ENCODE data around the gene KIAA1671.

The KIAA1671 gene

GRCh38 chr22:25166266-25167040 is 213.9 kb downstream of the KIAA1671 start:
- in situ Hi-C loops (cut with HindIII; ENCODE audit: low sequenced_read_pairs): no loop called here
- H3K4me3 ChIP-seq (ENCODE audit: low read depth, low read length): no peak overlapping the region
- no peak for DNase-seq (ENCODE audit: low read depth, low spot score)
- TF ChIP-seq, protein P1, sequence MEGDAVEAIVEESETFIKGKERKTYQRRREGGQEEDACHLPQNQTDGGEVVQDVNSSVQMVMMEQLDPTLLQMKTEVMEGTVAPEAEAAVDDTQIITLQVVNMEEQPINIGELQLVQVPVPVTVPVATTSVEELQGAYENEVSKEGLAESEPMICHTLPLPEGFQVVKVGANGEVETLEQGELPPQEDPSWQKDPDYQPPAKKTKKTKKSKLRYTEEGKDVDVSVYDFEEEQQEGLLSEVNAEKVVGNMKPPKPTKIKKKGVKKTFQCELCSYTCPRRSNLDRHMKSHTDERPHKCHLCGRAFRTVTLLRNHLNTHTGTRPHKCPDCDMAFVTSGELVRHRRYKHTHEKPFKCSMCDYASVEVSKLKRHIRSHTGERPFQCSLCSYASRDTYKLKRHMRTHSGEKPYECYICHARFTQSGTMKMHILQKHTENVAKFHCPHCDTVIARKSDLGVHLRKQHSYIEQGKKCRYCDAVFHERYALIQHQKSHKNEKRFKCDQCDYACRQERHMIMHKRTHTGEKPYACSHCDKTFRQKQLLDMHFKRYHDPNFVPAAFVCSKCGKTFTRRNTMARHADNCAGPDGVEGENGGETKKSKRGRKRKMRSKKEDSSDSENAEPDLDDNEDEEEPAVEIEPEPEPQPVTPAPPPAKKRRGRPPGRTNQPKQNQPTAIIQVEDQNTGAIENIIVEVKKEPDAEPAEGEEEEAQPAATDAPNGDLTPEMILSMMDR (IDR thresholded peaks at IDR 0.05; ENCODE audit: low read depth, low read length): no peak

- TF ChIP-seq, protein P1 (IDR thresholded peaks at IDR 0.05; ENCODE audit: low read depth, low read length): no peak
- H3K4me3 ChIP-seq (ENCODE audit: low read depth, low read length): no peak overlapping the region
- DNase-seq (ENCODE audit: low read depth, low spot score): no peak
- in situ Hi-C loops (cut with HindIII; ENCODE audit: low sequenced_read_pairs): no loop called here
Observed at GRCh38 chr22:25167082-25167481, 214.6 kb downstream of the KIAA1671 start.

- TF ChIP-seq, protein P1 (IDR thresholded peaks at IDR 0.05; ENCODE audit: low read depth, low read length): no peak
- in situ Hi-C loops (cut with HindIII; ENCODE audit: low sequenced_read_pairs): no loop called here
- H3K4me3 ChIP-seq (ENCODE audit: low read depth, low read length): no peak overlapping the region
- no peak for DNase-seq (ENCODE audit: low read depth, low spot score)
Observed at GRCh38 chr22:25167834-25168601, 215.5 kb downstream of the KIAA1671 start.

DNA sequence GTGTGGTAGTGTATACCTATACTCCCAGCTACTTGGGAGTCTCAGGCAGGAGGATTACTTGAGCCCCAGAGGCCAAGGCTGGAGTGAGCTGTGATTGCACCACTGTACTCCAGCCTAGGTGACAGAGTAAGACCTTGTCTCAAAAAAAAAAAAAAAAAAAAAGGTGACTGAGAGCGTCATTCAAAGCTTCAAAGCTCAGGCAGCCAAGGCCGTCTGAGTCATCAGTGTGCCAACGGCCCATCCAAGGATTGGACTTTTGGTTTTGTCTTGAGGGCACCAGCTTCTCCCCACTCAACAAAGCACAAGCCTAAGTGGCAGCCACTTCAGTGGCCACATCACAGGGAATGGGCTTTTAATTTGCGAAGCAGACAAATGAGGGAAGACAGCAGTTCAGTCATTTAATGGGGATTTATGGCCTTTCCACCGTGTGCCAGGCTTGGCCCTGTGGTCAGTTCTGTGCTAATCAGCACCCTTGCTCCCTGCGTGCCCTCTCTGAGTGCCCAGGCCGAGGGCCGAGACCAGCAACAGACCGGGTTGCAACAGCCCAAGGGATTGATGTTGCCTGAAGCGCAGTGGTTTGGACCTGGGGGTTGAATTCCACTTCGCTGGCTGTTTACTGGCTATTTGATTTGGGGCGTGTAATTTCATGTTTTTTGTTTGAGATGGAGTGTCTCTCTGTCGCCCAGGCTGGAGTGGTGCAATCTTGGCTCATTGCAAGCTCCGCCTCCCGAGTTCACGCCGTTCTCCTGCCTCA is 216.9 kb downstream of the KIAA1671 start:
- no peak for DNase-seq (ENCODE audit: low read depth, low spot score)
- in situ Hi-C loops (cut with HindIII; ENCODE audit: low sequenced_read_pairs): no loop called here

DNA sequence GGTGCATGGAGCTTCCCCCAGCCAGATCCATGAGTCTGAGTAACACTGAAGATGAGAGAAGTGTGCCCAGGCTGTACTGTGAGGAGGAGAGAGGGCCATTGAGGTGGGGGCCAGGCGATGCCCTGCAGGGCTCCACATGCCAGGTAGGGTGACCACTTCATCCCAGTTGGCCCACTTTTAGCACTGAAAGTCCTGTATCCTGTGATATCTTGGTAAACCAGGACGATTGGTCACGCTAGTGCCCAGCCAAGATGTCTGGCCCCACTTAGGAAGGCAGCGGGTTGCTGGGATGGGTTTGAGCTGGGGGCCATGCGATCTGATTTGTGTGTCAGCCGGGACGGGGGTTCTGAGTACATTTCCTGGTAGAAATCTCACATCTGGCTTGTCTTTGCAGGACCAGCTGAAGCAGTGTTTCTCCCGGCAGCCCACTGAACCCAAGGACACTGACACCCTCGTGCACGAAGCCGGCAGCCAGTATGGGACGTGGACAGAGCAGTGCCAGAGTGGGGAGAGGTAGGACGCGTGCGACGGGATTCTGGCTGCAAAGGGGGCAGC is 218.0 kb downstream of the KIAA1671 start:
- in situ Hi-C loops (cut with HindIII; ENCODE audit: low sequenced_read_pairs): no loop called here
- no peak overlapping the region for H3K4me3 ChIP-seq (ENCODE audit: low read depth, low read length)
- TF ChIP-seq, protein P1 (IDR thresholded peaks at IDR 0.05; ENCODE audit: low read depth, low read length): no peak
- DNase-seq (ENCODE audit: low read depth, low spot score): no peak

More for the DNA sequence above, 216.9 kb downstream of the KIAA1671 start:
- no peak overlapping the region for H3K4me3 ChIP-seq (ENCODE audit: low read depth, low read length)
- TF ChIP-seq, protein P1 (IDR thresholded peaks at IDR 0.05; ENCODE audit: low read depth, low read length): no peak

DNA sequence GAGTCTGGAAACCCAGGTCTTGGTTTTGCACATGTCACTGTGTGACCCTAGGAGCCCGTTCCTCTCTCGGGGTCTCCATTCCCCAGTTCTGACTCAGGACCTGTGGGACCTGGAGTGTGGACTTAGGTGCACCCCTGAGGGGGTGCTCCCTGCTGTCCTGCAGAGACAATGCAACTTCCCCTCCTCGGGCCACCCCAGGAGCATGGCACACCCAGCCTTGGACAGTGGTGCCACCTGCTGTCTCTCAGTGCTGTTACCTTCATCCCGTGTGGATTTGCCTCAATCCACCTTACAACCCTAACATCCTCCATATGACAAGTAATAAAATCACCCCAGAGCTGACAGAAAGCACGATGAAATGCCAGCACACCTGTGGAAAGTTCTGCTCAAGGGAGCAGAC is 219.6 kb downstream of the KIAA1671 start:
- no peak overlapping the region for H3K4me3 ChIP-seq (ENCODE audit: low read depth, low read length)
- TF ChIP-seq, protein P1 (IDR thresholded peaks at IDR 0.05; ENCODE audit: low read depth, low read length): no peak
- DNase-seq (ENCODE audit: low read depth, low spot score): no peak
- in situ Hi-C loops (cut with HindIII; ENCODE audit: low sequenced_read_pairs): no loop called here

Data from astrocyte of the spinal cord (primary cell).